ENCODE data around the gene AUTS2.

Gene AUTS2

GRCh38 chr7:69889976-69890351 lies 291.7 kb downstream of the AUTS2 start:
- Histone ChIP-seq H3K9me2 (replicated peaks; ENCODE audit: low read depth, low read length) (no peaks in the 10 kb centered on the region), H2AFZ (ENCODE audit: low read length) (no peak overlapping the region), H3K79me2 (ENCODE audit: insufficient read depth, low read length) (peaks cover 48% of the 10 kb centered on the region), H3K27me3 (ENCODE audit: insufficient read depth, low read length, poor library complexity, severe bottlenecking) (no peaks in the 10 kb centered on the region), H3F3A (ENCODE audit: low read depth) (no peaks in the 10 kb centered on the region), H4K20me1 (ENCODE audit: insufficient read depth, low read length, poor library complexity, severe bottlenecking) (peaks cover 14% of the 10 kb centered on the region), H3K4me3 (ENCODE audit: low read length, poor library complexity, severe bottlenecking) (no peak overlapping the region), H3K4me1 (ENCODE audit: insufficient read depth, low read length, poor library complexity, severe bottlenecking) (no peaks in the 10 kb centered on the region), H3K9me3 (ENCODE audit: insufficient read depth, low read depth, low read length) (no peaks in the 10 kb centered on the region), H3K4me2 (ENCODE audit: low read depth, low read length, poor library complexity, severe bottlenecking) (no peak overlapping the region), H3K9ac (ENCODE audit: low read depth, low read length, poor library complexity, severe bottlenecking) (no peak overlapping the region), H3K36me3 (ENCODE audit: insufficient read depth, low read length) (no peaks in the 10 kb centered on the region)
- TF ChIP-seq EZH2phosphoT487 (IDR thresholded peaks at IDR 0.05; ENCODE audit: borderline replicate concordance), result no peak
- no peak for TF ChIP-seq CTCF (conservative IDR thresholded peaks at IDR 0.05; ENCODE audit: low read length)

GRCh38 chr7:69892790-69893189 lies 294.5 kb downstream of the AUTS2 start:
- H3K4me3 ChIP-seq (ENCODE audit: low read length, poor library complexity, severe bottlenecking), result no peak overlapping the region
- H4K20me1 ChIP-seq (ENCODE audit: insufficient read depth, low read length, poor library complexity, severe bottlenecking), result peaks cover 14% of the 10 kb centered on the region
- no peaks in the 10 kb centered on the region for H3K36me3 ChIP-seq (ENCODE audit: insufficient read depth, low read length)
- no peak overlapping the region for H2AFZ ChIP-seq (ENCODE audit: low read length)
- no peaks in the 10 kb centered on the region for H3K27me3 ChIP-seq (ENCODE audit: insufficient read depth, low read length, poor library complexity, severe bottlenecking)
- TF ChIP-seq CTCF (conservative IDR thresholded peaks at IDR 0.05; ENCODE audit: low read length), result peak; percentile 62
- no peak for TF ChIP-seq EZH2phosphoT487 (IDR thresholded peaks at IDR 0.05; ENCODE audit: borderline replicate concordance)
- H3K9me3 ChIP-seq (ENCODE audit: insufficient read depth, low read depth, low read length), result no peaks in the 10 kb centered on the region
- no peak overlapping the region for H3K9ac ChIP-seq (ENCODE audit: low read depth, low read length, poor library complexity, severe bottlenecking)
- peaks cover 54% of the 10 kb centered on the region for H3K79me2 ChIP-seq (ENCODE audit: insufficient read depth, low read length)
- H3K4me1 ChIP-seq (ENCODE audit: insufficient read depth, low read length, poor library complexity, severe bottlenecking), result peaks cover 21% of the 10 kb centered on the region
- no peaks in the 10 kb centered on the region for H3K9me2 ChIP-seq (replicated peaks; ENCODE audit: low read depth, low read length)
- no peak overlapping the region for H3K4me2 ChIP-seq (ENCODE audit: low read depth, low read length, poor library complexity, severe bottlenecking)
- no peaks in the 10 kb centered on the region for H3F3A ChIP-seq (ENCODE audit: low read depth)

- TF ChIP-seq CTCF (conservative IDR thresholded peaks at IDR 0.05; ENCODE audit: low read length) (peak; percentile 70), EZH2phosphoT487 (IDR thresholded peaks at IDR 0.05; ENCODE audit: borderline replicate concordance) (no peak)
- Histone ChIP-seq H3K36me3 (ENCODE audit: insufficient read depth, low read length) (no peaks in the 10 kb centered on the region), H3K27me3 (ENCODE audit: insufficient read depth, low read length, poor library complexity, severe bottlenecking) (no peaks in the 10 kb centered on the region), H2AFZ (ENCODE audit: low read length) (no peak overlapping the region), H3K4me3 (ENCODE audit: low read length, poor library complexity, severe bottlenecking) (no peak overlapping the region), H3K4me2 (ENCODE audit: low read depth, low read length, poor library complexity, severe bottlenecking) (no peak overlapping the region), H3K9ac (ENCODE audit: low read depth, low read length, poor library complexity, severe bottlenecking) (no peak overlapping the region), H3K9me3 (ENCODE audit: insufficient read depth, low read depth, low read length) (no peaks in the 10 kb centered on the region), H4K20me1 (ENCODE audit: insufficient read depth, low read length, poor library complexity, severe bottlenecking) (peaks cover 14% of the 10 kb centered on the region), H3K4me1 (ENCODE audit: insufficient read depth, low read length, poor library complexity, severe bottlenecking) (peaks cover 28% of the 10 kb centered on the region), H3K79me2 (ENCODE audit: insufficient read depth, low read length) (peaks cover 57% of the 10 kb centered on the region), H3K9me2 (replicated peaks; ENCODE audit: low read depth, low read length) (no peaks in the 10 kb centered on the region), H3F3A (ENCODE audit: low read depth) (0 out of 2 replicates have a peak, but pooled peaks cover 3% of the 10 kb centered on the region)
These were observed 295.6 kb downstream of the AUTS2 start for GRCh38 chr7:69893906-69894305.
